HG03103 (cell line): ENCODE results near the gene ZER1.

Experiments
- ATAC-seq: cut with Tn5 transposase; IDR thresholded peaks from one replicate; pipeline ENCODE4 v1.9.1; 2021; ENCODE audit warnings: low read depth; ENCODE audit not compliant: unreplicated experiment

The ZER1 gene

GRCh38 chr9:128718047-128718446 is 53.7 kb downstream of the ZER1 start:
- no peak for ATAC-seq

GRCh38 chr9:128716581-128717254 is 55.0 kb downstream of the ZER1 start:
- ATAC-seq = no peak

- no peak for ATAC-seq
These were observed 56.3 kb downstream of the ZER1 start for GRCh38 chr9:128715436-128715750.

- no peak for ATAC-seq
These were observed 56.9 kb downstream of the ZER1 start for GRCh38 chr9:128714586-128715435.

GRCh38 chr9:128713941-128714573 is 57.7 kb downstream of the ZER1 start:
- ATAC-seq = no peak

- no peak for ATAC-seq
These were observed 58.3 kb downstream of the ZER1 start for GRCh38 chr9:128713411-128713780.

GRCh38 chr9:128712451-128713410 is 59.0 kb downstream of the ZER1 start:
- ATAC-seq = no peak

GRCh38 chr9:128707446-128707845 is 64.3 kb downstream of the ZER1 start:
- no peak for ATAC-seq

- ATAC-seq = no peak
These were observed 64.9 kb downstream of the ZER1 start for GRCh38 chr9:128706671-128707381.

- no peak for ATAC-seq
These were observed 65.7 kb downstream of the ZER1 start for GRCh38 chr9:128706045-128706444.

GRCh38 chr9:128705051-128705965 is 66.4 kb downstream of the ZER1 start:
- ATAC-seq = no peak

GRCh38 chr9:128704356-128704670 is 67.4 kb downstream of the ZER1 start:
- ATAC-seq = no peak

- no peak for ATAC-seq
These were observed 67.9 kb downstream of the ZER1 start for GRCh38 chr9:128703616-128704355.

GRCh38 chr9:128702949-128703615 is 68.6 kb downstream of the ZER1 start:
- ATAC-seq = no peak

GRCh38 chr9:128702445-128702948 is 69.2 kb downstream of the ZER1 start, which contains the start of gene PKN3:
Gene PKN3 (plus strand): TSS chr9:128702503. CDS start chr9:128702916, 413 bp downstream.
- ATAC-seq = peak; percentile 71

- ATAC-seq = no peak
These were observed 70.4 kb downstream of the ZER1 start for GRCh38 chr9:128701227-128701854.
